Measurements from ENCODE around the gene DHODH.

DNA sequence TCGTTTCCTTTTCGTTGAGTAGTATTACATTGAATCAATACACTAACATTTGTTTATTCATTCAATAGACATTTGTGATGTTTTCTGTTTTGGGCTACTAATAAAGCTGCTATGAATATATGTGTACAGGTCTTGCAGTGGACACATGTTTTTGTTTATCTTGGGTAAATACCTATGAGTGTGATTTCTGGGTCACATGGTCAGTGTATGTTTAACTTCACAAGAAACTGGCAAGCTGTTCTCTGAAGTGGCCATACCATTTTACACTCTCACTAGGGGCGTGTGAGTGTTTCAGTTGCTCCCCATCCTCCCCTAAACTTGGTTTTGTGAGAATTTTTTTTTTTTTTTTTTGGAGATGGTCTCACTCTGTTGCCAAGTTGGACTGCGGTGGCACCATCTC lies 43.3 kb upstream of the DHODH start:
- no peak for TF ChIP-seq POLR2A (IDR thresholded peaks at IDR 0.05; ENCODE audit: low read length)
- no peak for TF ChIP-seq GATA1 (IDR thresholded peaks at IDR 0.05; ENCODE audit: low read depth, low read length)

Data from erythroblast (primary cell).